GM19043 (cell line): ENCODE results near the gene NEK9.
"Not testable (repeated sequence)": the region's sequence is repeated elsewhere in the genome, so short reads cannot be mapped to it uniquely, and the experiment has no call there.

Experiments used
- ATAC-seq: cut with Tn5 transposase; IDR thresholded peaks from one replicate; pipeline ENCODE4 v1.9.1; 2021; ENCODE audit warnings: low read depth; ENCODE audit not compliant: unreplicated experiment

Gene NEK9

GRCh38 chr14:75069121-75069810 is 57.6 kb downstream of the NEK9 start, which contains the start of gene ZC2HC1C:
Gene ZC2HC1C (plus strand): TSS chr14:75069641. CDS start chr14:75070574, 933 bp downstream.
- ATAC-seq: peak; percentile 68

GRCh38 chr14:75068294-75069120 is 58.3 kb downstream of the NEK9 start:
- no peak for ATAC-seq

- not testable (repeated sequence) for ATAC-seq
Observed at GRCh38 chr14:75067765-75068164, 59.1 kb downstream of the NEK9 start.

- no peak for ATAC-seq
Observed at GRCh38 chr14:75067212-75067611, 59.6 kb downstream of the NEK9 start.

- no peak for ATAC-seq
Observed at GRCh38 chr14:75066691-75067090, 60.2 kb downstream of the NEK9 start.

- peak; percentile 15 for ATAC-seq
Observed at GRCh38 chr14:75064205-75064567, 62.7 kb downstream of the NEK9 start.

GRCh38 chr14:75063491-75064204 is 63.2 kb downstream of the NEK9 start, which contains the start of gene ACYP1:
Gene ACYP1 (minus strand): TSS chr14:75064024. CDS start chr14:75063553, 471 bp downstream.
- ATAC-seq: peak; percentile 99

- no peak for ATAC-seq
Observed at GRCh38 chr14:75063013-75063412, 63.8 kb downstream of the NEK9 start.

GRCh38 chr14:75060420-75060819 is 66.4 kb downstream of the NEK9 start:
- ATAC-seq: no peak

- ATAC-seq: no peak
Observed at GRCh38 chr14:75059642-75060041, 67.2 kb downstream of the NEK9 start.

- no peak for ATAC-seq
Observed at GRCh38 chr14:75054421-75054820, 72.4 kb downstream of the NEK9 start.

- ATAC-seq: no peak
Observed at GRCh38 chr14:75053396-75054291, 73.2 kb downstream of the NEK9 start.

GRCh38 chr14:75051556-75051899 is 75.3 kb downstream of the NEK9 start:
- no peak for ATAC-seq

- peak; percentile 63 for ATAC-seq
Observed at GRCh38 chr14:75050852-75051555, 75.8 kb downstream of the NEK9 start, which contains the start of gene MLH3. Gene MLH3 (minus strand): TSS chr14:75051467. CDS start chr14:75049655, 1,812 bp downstream.

- ATAC-seq: no peak
Observed at GRCh38 chr14:75049731-75050201, 77.1 kb downstream of the NEK9 start.

GRCh38 chr14:75049136-75049535 is 77.7 kb downstream of the NEK9 start:
- no peak for ATAC-seq

GRCh38 chr14:75048101-75048500 is 78.7 kb downstream of the NEK9 start:
- no peak for ATAC-seq

GRCh38 chr14:75047506-75047905 is 79.3 kb downstream of the NEK9 start:
- ATAC-seq: no peak

- ATAC-seq: no peak
Observed at GRCh38 chr14:75046899-75047298, 79.9 kb downstream of the NEK9 start.
